ENCODE data around the gene GPR37.

GPR37 gene

GRCh38 chr7:124808206-124808605, 42.6 kb upstream of the GPR37 start:
- TF ChIP-seq ESRRG (CRISPR knock-in tag; IDR thresholded peaks at IDR 0.05), result no peak
- TF ChIP-seq ZFP3 (CRISPR knock-in tag; IDR thresholded peaks at IDR 0.05), result no peak
- no peak for TF ChIP-seq ZNF8 (CRISPR knock-in tag; IDR thresholded peaks at IDR 0.05)
- TF ChIP-seq CREB5 (CRISPR knock-in tag; IDR thresholded peaks at IDR 0.05; ENCODE audit: low read depth), result no peak
- no peak for TF ChIP-seq PPARA (CRISPR knock-in tag; IDR thresholded peaks at IDR 0.05; ENCODE audit: borderline replicate concordance)
- TF ChIP-seq ZFP30 (CRISPR knock-in tag; IDR thresholded peaks at IDR 0.05), result no peak
- TF ChIP-seq PATZ1 (CRISPR knock-in tag; IDR thresholded peaks at IDR 0.05; ENCODE audit: borderline replicate concordance), result no peak
- no peak for TF ChIP-seq OSR1 (CRISPR knock-in tag; IDR thresholded peaks at IDR 0.05)
- TF ChIP-seq TSHZ2 (CRISPR knock-in tag; IDR thresholded peaks at IDR 0.05), result no peak
- no peak for TF ChIP-seq ZNF565 (CRISPR knock-in tag; conservative IDR thresholded peaks at IDR 0.05; ENCODE audit: low read depth)
- TF ChIP-seq ARNTL (CRISPR knock-in tag; IDR thresholded peaks at IDR 0.05; ENCODE audit: borderline replicate concordance, low read depth), result no peak
- no peak for TF ChIP-seq CSRNP3 (CRISPR knock-in tag; IDR thresholded peaks at IDR 0.05)
- no peak for TF ChIP-seq CSDC2 (CRISPR knock-in tag; IDR thresholded peaks at IDR 0.05)
- no peak for TF ChIP-seq TCF4 (CRISPR knock-in tag; IDR thresholded peaks at IDR 0.05; ENCODE audit: borderline replicate concordance)
- TF ChIP-seq POU6F1 (CRISPR knock-in tag; IDR thresholded peaks at IDR 0.05; ENCODE audit: borderline replicate concordance, low read depth), result no peak
- TF ChIP-seq GLIS3 (CRISPR knock-in tag; IDR thresholded peaks at IDR 0.05), result no peak
- no peak for TF ChIP-seq TOX (CRISPR knock-in tag; IDR thresholded peaks at IDR 0.05; ENCODE audit: borderline replicate concordance)
- TF ChIP-seq BACH2 (CRISPR knock-in tag; IDR thresholded peaks at IDR 0.05; ENCODE audit: borderline replicate concordance), result no peak
- no peak for TF ChIP-seq ZC3H10 (CRISPR knock-in tag; IDR thresholded peaks at IDR 0.05)
- no peak for ATAC-seq

- ATAC-seq, result no peak
- peak; percentile 39; the same call in 1 of the 2 replicates for TF ChIP-seq ZFP3 (CRISPR knock-in tag; IDR thresholded peaks at IDR 0.05)
- 0 out of 2 replicates have a peak, but pooled peaks have one; percentile 21 for TF ChIP-seq BACH2 (CRISPR knock-in tag; IDR thresholded peaks at IDR 0.05; ENCODE audit: borderline replicate concordance)
- TF ChIP-seq ISL1 (CRISPR knock-in tag; IDR thresholded peaks at IDR 0.05), result peak; percentile 90
- TF ChIP-seq ZNF8 (CRISPR knock-in tag; IDR thresholded peaks at IDR 0.05), result 0 out of 2 replicates have a peak, but pooled peaks have one; percentile 16
- peak; percentile 64; the same call in 1 of the 2 replicates for TF ChIP-seq GLIS3 (CRISPR knock-in tag; IDR thresholded peaks at IDR 0.05)
- no peak; the same call in 1 of the 2 replicates for TF ChIP-seq POU6F1 (CRISPR knock-in tag; IDR thresholded peaks at IDR 0.05; ENCODE audit: borderline replicate concordance, low read depth)
- no peak for TF ChIP-seq ZC3H10 (CRISPR knock-in tag; IDR thresholded peaks at IDR 0.05)
- no peak for TF ChIP-seq OSR1 (CRISPR knock-in tag; IDR thresholded peaks at IDR 0.05)
- TF ChIP-seq SNAI2 (CRISPR knock-in tag; IDR thresholded peaks at IDR 0.05), result no peak
- TF ChIP-seq CSDC2 (CRISPR knock-in tag; IDR thresholded peaks at IDR 0.05), result no peak
- TF ChIP-seq CREB5 (CRISPR knock-in tag; IDR thresholded peaks at IDR 0.05; ENCODE audit: low read depth), result peak; percentile 95
- peak; percentile 84 for TF ChIP-seq ESRRG (CRISPR knock-in tag; IDR thresholded peaks at IDR 0.05)
- peak; percentile 91 for TF ChIP-seq TSHZ2 (CRISPR knock-in tag; IDR thresholded peaks at IDR 0.05)
- TF ChIP-seq RARB (CRISPR knock-in tag; IDR thresholded peaks at IDR 0.05), result no peak
These were observed 35.8 kb upstream of the GPR37 start for GRCh38 chr7:124801330-124801895.
